Kidney tubule cell (primary cell): Measurements from ENCODE around the gene TYW1.
"Not testable (repeated sequence)": the region's sequence is repeated elsewhere in the genome, so short reads cannot be mapped to it uniquely, and the experiment has no call there.

Experiments used
- DNase-seq: peaks from one replicate; pipeline ENCODE4 v3.0.0-alpha.2; 2018; ENCODE audit warnings: low spot score

The TYW1 gene

GRCh38 chr7:67251986-67252558 is 255.4 kb downstream of the TYW1 start:
- no peak for DNase-seq

- DNase-seq = not testable (repeated sequence)
Measured at GRCh38 chr7:67255076-67255475, 258.4 kb downstream of the TYW1 start.

GRCh38 chr7:67257779-67258178 is 261.1 kb downstream of the TYW1 start:
- peak; percentile 8 for DNase-seq

DNA sequence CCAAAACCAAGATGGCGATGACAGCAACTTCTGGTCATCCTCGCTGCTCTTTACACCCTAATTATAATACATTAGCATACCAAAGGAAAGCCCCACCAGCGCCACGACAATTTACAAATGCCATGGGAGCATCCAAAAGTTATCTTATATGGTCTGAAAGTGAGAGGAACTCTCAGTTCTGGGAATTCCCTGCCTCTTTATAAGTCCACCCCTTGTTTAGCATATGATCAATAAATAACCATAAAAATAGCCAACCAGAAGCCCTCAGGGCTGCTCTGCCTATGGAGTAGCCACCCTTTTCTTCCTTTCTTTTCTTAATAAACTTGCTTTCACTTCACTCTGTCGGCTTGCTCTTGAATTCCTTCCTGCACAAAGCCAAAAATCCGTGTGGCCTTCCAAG is 262.7 kb downstream of the TYW1 start:
- DNase-seq = not testable (repeated sequence)

- DNase-seq = peak; percentile 33
Measured at GRCh38 chr7:67260166-67260586, 263.5 kb downstream of the TYW1 start.

DNA sequence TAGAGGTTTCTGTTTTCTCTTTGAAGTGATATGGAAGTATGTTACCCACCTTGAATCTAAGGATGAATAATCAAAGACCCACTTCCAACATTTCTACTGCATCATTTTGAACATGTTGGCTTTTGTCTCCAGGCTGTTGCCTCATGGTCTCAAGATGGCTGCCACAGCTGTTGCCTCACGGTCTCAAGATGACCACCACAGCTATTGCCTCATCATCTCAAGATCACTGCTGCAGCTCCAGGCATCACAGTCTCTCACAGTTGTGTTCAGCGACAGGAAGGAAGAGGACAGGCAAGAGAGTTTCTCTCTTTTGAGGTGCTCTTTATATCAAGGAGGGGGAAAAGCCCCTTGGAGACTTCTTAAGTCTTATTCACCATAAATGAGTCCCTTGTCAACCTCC is 267.4 kb downstream of the TYW1 start:
- DNase-seq = not testable (repeated sequence)

DNA sequence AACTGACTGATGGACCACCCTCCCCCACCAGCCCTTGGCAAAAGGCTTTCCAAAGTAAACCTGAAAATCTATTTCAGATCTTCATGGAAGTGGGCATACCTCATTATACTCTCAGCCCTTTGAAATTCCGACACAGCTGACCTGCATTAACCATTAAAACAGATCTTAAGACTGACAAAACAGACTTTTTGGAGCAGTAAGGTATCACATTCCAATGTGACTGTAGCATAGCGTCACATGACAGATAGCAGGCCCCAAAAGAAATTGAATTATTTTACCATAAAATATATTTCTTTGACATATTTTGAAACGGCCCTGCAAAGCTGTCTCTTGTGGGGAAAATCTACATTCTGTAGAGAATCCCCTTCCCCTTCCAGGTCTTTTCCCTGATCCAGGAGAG is 269.4 kb downstream of the TYW1 start:
- not testable (repeated sequence) for DNase-seq

DNA sequence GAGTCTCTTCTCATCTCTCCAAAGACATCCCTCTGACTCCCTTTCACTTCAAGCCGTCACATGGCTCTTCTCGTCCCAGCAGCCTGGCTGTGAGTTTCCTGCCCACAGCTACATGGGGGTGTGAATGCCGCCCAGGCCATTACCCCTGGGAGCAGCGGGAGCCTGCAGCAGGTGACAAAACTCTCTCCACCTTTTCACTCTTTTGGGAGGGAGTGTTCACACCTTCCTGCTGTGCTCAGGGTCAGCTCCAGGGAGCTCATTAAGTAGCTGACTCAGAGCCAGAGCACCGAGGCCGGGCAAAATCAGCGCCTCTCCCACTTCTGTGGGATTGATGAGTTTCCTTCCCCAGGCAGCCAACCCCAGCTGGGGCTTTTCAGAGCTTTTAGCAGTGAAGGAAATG is 271.3 kb downstream of the TYW1 start:
- DNase-seq = peak; percentile 40

- DNase-seq = not testable (repeated sequence)
Measured at GRCh38 chr7:67269916-67270315, 273.3 kb downstream of the TYW1 start.
